Ishikawa (cell line): ENCODE measurements around the gene GMEB2.

Experiments used
- CEBPB ChIP-seq: IDR thresholded peaks from 2 replicates; pipeline ENCODE4 v1.6.1; 2012
- CREB1 ChIP-seq: IDR thresholded peaks from 2 replicates; pipeline ENCODE4 v1.6.1; 2012; ENCODE audit warnings: low read depth
- EGR1 ChIP-seq: IDR thresholded peaks from 2 replicates; pipeline ENCODE4 v1.6.1; 2012
- EP300 ChIP-seq: IDR thresholded peaks from 2 replicates; pipeline ENCODE4 v1.6.1; 2012; ENCODE audit warnings: borderline replicate concordance
- FOXM1 ChIP-seq: IDR thresholded peaks from 2 replicates; pipeline ENCODE4 v1.6.1; 2012; ENCODE audit warnings: low read depth, borderline replicate concordance
- MAX ChIP-seq: IDR thresholded peaks from 2 replicates; pipeline ENCODE4 v1.6.1; 2012
- NFIC ChIP-seq: IDR thresholded peaks from 2 replicates; pipeline ENCODE4 v1.6.1; 2012
- RAD21 ChIP-seq: IDR thresholded peaks from 2 replicates; pipeline ENCODE4 v1.6.1; 2012; ENCODE audit warnings: low read depth
- REST ChIP-seq: IDR thresholded peaks from 2 replicates; pipeline ENCODE4 v1.6.1; 2012; ENCODE audit warnings: low read depth, mild to moderate bottlenecking
- TAF1 ChIP-seq: IDR thresholded peaks from 2 replicates; pipeline ENCODE4 v1.6.1; 2012; ENCODE audit warnings: low read depth, mild to moderate bottlenecking
- TCF12 ChIP-seq: IDR thresholded peaks from 2 replicates; pipeline ENCODE4 v1.6.1; 2012; ENCODE audit warnings: low read depth
- TEAD4 ChIP-seq: IDR thresholded peaks from 2 replicates; pipeline ENCODE4 v1.6.1; 2012
- USF1 ChIP-seq: IDR thresholded peaks from 2 replicates; pipeline ENCODE4 v1.6.1; 2012
- YY1 ChIP-seq: IDR thresholded peaks from 2 replicates; pipeline ENCODE4 v1.6.1; 2012; ENCODE audit warnings: low read depth
- ZBTB7A ChIP-seq: IDR thresholded peaks from 2 replicates; pipeline ENCODE4 v1.6.1; 2012; ENCODE audit warnings: low read depth

The GMEB2 gene

GRCh38 chr20:63648895-63649589, 22.1 kb upstream of the GMEB2 start:
- no peak for TF ChIP-seq EGR1
- TF ChIP-seq YY1 = no peak

GRCh38 chr20:63648190-63648589, 21.3 kb upstream of the GMEB2 start:
- TF ChIP-seq CEBPB = no peak

GRCh38 chr20:63645218-63645617, 18.3 kb upstream of the GMEB2 start:
- no peak for TF ChIP-seq USF1
- TF ChIP-seq CREB1 = no peak
- no peak for TF ChIP-seq TEAD4
- no peak for TF ChIP-seq YY1
- TF ChIP-seq TCF12 = no peak
- no peak for TF ChIP-seq RAD21
- TF ChIP-seq ZBTB7A = no peak
- no peak for TF ChIP-seq MAX
- TF ChIP-seq NFIC = no peak

GRCh38 chr20:63643946-63644345, 17.0 kb upstream of the GMEB2 start:
- no peak for TF ChIP-seq MAX

GRCh38 chr20:63643499-63643898, 16.6 kb upstream of the GMEB2 start:
- no peak for TF ChIP-seq USF1
- no peak for TF ChIP-seq TEAD4
- no peak for TF ChIP-seq EP300
- TF ChIP-seq CREB1 = no peak

GRCh38 chr20:63642527-63643247, 15.8 kb upstream of the GMEB2 start:
- TF ChIP-seq TEAD4 (no peak), EP300 (no peak), MAX (no peak), ZBTB7A (no peak; the same call in 1 of the 2 replicates), FOXM1 (no peak), USF1 (0 out of 2 replicates have a peak, but pooled peaks have one; percentile 0)

- no peak for TF ChIP-seq CREB1
- peak; percentile 45 for TF ChIP-seq RAD21
- no peak for TF ChIP-seq CEBPB
- no peak; the same call in 1 of the 2 replicates for TF ChIP-seq TAF1
- TF ChIP-seq YY1 = peak; percentile 69
- 0 out of 2 replicates have a peak, but pooled peaks have one; percentile 1 for TF ChIP-seq USF1
- no peak for TF ChIP-seq NFIC
- TF ChIP-seq EGR1 = peak; percentile 14; the same call in 1 of the 2 replicates
- TF ChIP-seq TCF12 = no peak
- TF ChIP-seq EP300 = no peak
- peak; percentile 75 for TF ChIP-seq MAX
- peak; percentile 59; the same call in 1 of the 2 replicates for TF ChIP-seq ZBTB7A
- TF ChIP-seq FOXM1 = no peak
- no peak for TF ChIP-seq TEAD4
- TF ChIP-seq REST = peak; percentile 9
Observed at GRCh38 chr20:63641792-63642523, 15.1 kb upstream of the GMEB2 start.
